Measurements from ENCODE around the gene CCL26. TPM values are rescaled to one million over a fixed set of nuclear protein-coding genes. Genes with fewer than 3 reads are reported as not detected.
A peak's percentile ranks its signal among the peaks of the same experiment; 100 is the strongest.

Gene CCL26
- total and polyA plus RNA-seq, 2 of the 4 experiments (the other 2 are of a cell fraction): not detected

- TF ChIP-seq BHLHE40 (IDR thresholded peaks at IDR 0.05; ENCODE audit: low read depth, low read length): no peak
- TF ChIP-seq FOS (IDR thresholded peaks at IDR 0.05; ENCODE audit: low read depth, low read length): no peak
Measured at GRCh38 chr7:75739796-75740672, 32.0 kb downstream of the CCL26 start (continued).

DNA sequence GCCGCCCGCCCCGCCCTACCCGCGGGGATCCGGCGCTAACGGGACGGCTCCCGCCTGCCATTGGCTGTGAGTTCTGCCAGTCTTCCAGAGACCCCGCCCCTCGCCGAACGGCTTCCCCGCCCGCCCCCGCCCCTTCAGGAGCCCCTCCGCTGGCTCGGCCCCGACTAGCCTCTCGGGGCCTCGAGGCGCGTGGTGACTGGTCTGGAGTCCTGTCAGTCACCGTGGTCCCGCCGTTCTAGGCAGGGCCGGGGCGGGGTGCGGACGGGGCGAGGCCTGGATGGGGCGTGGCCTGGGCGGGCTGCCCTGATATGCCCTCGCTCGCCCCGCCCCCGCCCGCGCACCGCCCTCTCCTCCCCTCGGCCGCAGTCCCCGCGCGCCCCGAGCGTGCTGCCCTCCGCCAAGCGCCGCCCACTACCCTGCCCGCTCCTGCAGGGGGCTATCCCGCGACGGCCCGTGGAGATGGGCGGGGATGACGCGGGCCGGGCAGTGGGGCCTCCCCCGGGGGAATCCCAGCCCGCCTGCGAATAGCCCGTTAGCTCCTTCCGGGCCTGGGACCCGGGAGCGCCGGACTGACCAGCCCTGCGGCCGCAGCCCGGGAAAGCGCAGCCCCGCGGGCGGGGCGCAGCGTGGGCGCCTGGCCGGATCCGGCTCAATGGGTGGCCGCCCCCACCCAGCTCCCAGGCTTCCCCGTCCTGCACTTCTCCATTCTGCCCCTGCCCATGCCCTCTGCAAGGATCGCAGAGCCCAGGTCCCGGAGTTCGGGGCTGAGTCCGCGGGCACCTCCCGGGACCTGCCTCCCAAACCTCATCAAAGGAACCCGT lies 32.8 kb downstream of the CCL26 start:
- in situ Hi-C loops (cut with MboI; ENCODE audit: low sequenced_read_pairs) (no loop called here), dilution Hi-C loops (cut with HindIII; ENCODE audit: low sequenced_read_pairs, unreplicated experiment) (no loop called here), intact Hi-C loops (cut with micrococcal nuclease) (loop anchor here (1.0 to 2.0 kb wide), 2 partner anchors 14 to 210 kb away; no protein-coding TSS in a partner anchor)
- H3K14ac ChIP-seq (replicated peaks; ENCODE audit: low read depth, low read length): peak overlapping the region; percentile 53
- peaks cover 7% of the 10 kb centered on the region for H3K9me1 ChIP-seq (ENCODE audit: insufficient read depth, low read length)
- no peak overlapping the region for H4K5ac ChIP-seq (ENCODE audit: low read depth, low read length)
- no peaks in the 10 kb centered on the region for H4K20me1 ChIP-seq (ENCODE audit: insufficient read depth, low read length)
- H3K56ac ChIP-seq (ENCODE audit: extremely low read depth, insufficient read depth, low read length): peak overlapping the region; percentile 27
- 1% methylated on average over 19 of the region's 89 CpGs; no CpG with 5 or more reads in 1 of the 2 experiments for WGBS, 2 experiments (ENCODE audit: extremely low coverage in 2 of 2, insufficient read length in 1 of 2)
- peak overlapping the region; percentile 70 for H3K4ac ChIP-seq (ENCODE audit: low read depth, low read length)
- peaks cover 2% of the 10 kb centered on the region; the same call in 1 of the 2 replicates for H3K27me3 ChIP-seq (ENCODE audit: control insufficient read depth, insufficient read depth, low read length)
- H3K27ac ChIP-seq (ENCODE audit: insufficient read depth, low read length): peak overlapping the region; percentile 30
- H2BK20ac ChIP-seq (ENCODE audit: low read depth, low read length): no peak overlapping the region
- peaks cover 12% of the 10 kb centered on the region for H3K4me1 ChIP-seq (ENCODE audit: control insufficient read depth, insufficient read depth, low read length)
- no TSS peak for BruUV-seq (replicated peaks)
- H2BK15ac ChIP-seq (ENCODE audit: low read depth, low read length): no peak overlapping the region
- no peak overlapping the region for H2AK5ac ChIP-seq (ENCODE audit: low read depth, low read length)
- peak overlapping the region in 1 of 2 experiments; percentile 7; a peak in 1 of 4 replicates for H4K8ac ChIP-seq (ENCODE audit: low read depth in 2 of 2, low read length in 2 of 2)
- peak; percentile 60 for TF ChIP-seq BHLHE40 (IDR thresholded peaks at IDR 0.05; ENCODE audit: low read depth, low read length)
- peak; percentile 92 for TF ChIP-seq MAZ (IDR thresholded peaks at IDR 0.05; ENCODE audit: borderline replicate concordance, low read depth, low read length)
- no peak for TF ChIP-seq USF2 (IDR thresholded peaks at IDR 0.05; ENCODE audit: low read depth, low read length)
- TF ChIP-seq POLR2A (IDR thresholded peaks at IDR 0.05; ENCODE audit: low read depth, low read length): peak; percentile 51
- TF ChIP-seq SMC3 (IDR thresholded peaks at IDR 0.05; ENCODE audit: low read depth, low read length): no peak
- H3K36me3 ChIP-seq (ENCODE audit: control insufficient read depth, insufficient read depth, low read length): no peaks in the 10 kb centered on the region
- H4K91ac ChIP-seq (ENCODE audit: insufficient read depth, low read depth, low read length): peak overlapping the region; percentile 45
- H3K4me3 ChIP-seq (ENCODE audit: insufficient read depth, low read depth, low read length): peak overlapping the region; percentile 86
- peak overlapping the region; percentile 37 for H3K9ac ChIP-seq (ENCODE audit: low read depth, low read length)
- H2AK9ac ChIP-seq (replicated peaks; ENCODE audit: low read depth, low read length, poor library complexity): peak overlapping the region; percentile 60
- H2AFZ ChIP-seq (replicated peaks; ENCODE audit: low read length, poor library complexity): peak overlapping the region; percentile 98
- CTCF ChIA-PET: no interaction called here
- POLR2A ChIA-PET (ENCODE audit: unreplicated experiment): interaction anchor here (0.6 kb wide), 1 partner anchor 169 kb away, joined by 3 read pairs; no protein-coding TSS in a partner anchor
- peak overlapping the region; percentile 24 for H2BK120ac ChIP-seq (ENCODE audit: low read depth, low read length)
- peak; percentile 95 for ATAC-seq (ENCODE audit: low read depth)
- peak; percentile 98 for DNase-seq
- H3K79me1 ChIP-seq (ENCODE audit: low read depth in 1 of 2, low read length in 2 of 2): peaks cover 8 to 31% of the 10 kb centered on the region in 2 experiments
- 0 out of 2 replicates have a peak overlapping the region, but pooled peaks have one; percentile 58 for H3K23ac ChIP-seq (ENCODE audit: low read depth, low read length)
- no peak overlapping the region for H3K18ac ChIP-seq (ENCODE audit: low read depth, low read length)
- H3K4me2 ChIP-seq (ENCODE audit: low read depth, low read length): peak overlapping the region; percentile 68
- peak overlapping the region; percentile 66 for H2BK5ac ChIP-seq (ENCODE audit: low read depth, low read length, poor library complexity, severe bottlenecking)
- H3K9me3 ChIP-seq (ENCODE audit: control insufficient read depth, insufficient read depth, low read length): no peaks in the 10 kb centered on the region
